ENCODE results near the gene PTPRT. TPM values are rescaled to one million over a fixed set of nuclear protein-coding genes. Genes with fewer than 3 reads are reported as not detected.

The PTPRT gene
- total RNA-seq, 2 experiments from 2014 or later: not detected

- Mint-ChIP-seq H3K27ac (no peak overlapping the region), H3K36me3 (ENCODE audit: low read depth) (no peaks in the 10 kb centered on the region), H3K4me1 (ENCODE audit: low read depth) (no peaks in the 10 kb centered on the region), H3K9me3 (peaks cover 2% of the 10 kb centered on the region), H3K4me3 (no peak overlapping the region), H3K27me3 (no peaks in the 10 kb centered on the region)
- POLR2A ChIA-PET: no interaction called here
- no peak for ATAC-seq
- intact Hi-C loops (cut with micrococcal nuclease): no loop called here
- DNase-seq: no peak
- TF ChIP-seq CTCF (IDR thresholded peaks at IDR 0.05): no peak
- CTCF ChIA-PET: no interaction called here
Measured at GRCh38 chr20:42391807-42392206, 797.9 kb downstream of the PTPRT start.

GRCh38 chr20:42380287-42380686, 809.4 kb downstream of the PTPRT start:
- no peak overlapping the region for H3K4me3 Mint-ChIP-seq
- H3K4me1 Mint-ChIP-seq (ENCODE audit: low read depth): no peaks in the 10 kb centered on the region
- ChIA-PET POLR2A (no interaction called here), CTCF (no interaction called here)
- ATAC-seq: no peak
- no peaks in the 10 kb centered on the region for H3K27me3 Mint-ChIP-seq
- no peak for TF ChIP-seq CTCF (IDR thresholded peaks at IDR 0.05)
- H3K36me3 Mint-ChIP-seq (ENCODE audit: low read depth): no peaks in the 10 kb centered on the region
- intact Hi-C loops (cut with micrococcal nuclease): no loop called here
- no peaks in the 10 kb centered on the region for H3K9me3 Mint-ChIP-seq
- H3K27ac Mint-ChIP-seq: no peak overlapping the region
- no peak for DNase-seq

GRCh38 chr20:42379385-42379784, 810.3 kb downstream of the PTPRT start:
- CTCF ChIA-PET: no interaction called here
- TF ChIP-seq CTCF (IDR thresholded peaks at IDR 0.05): no peak
- POLR2A ChIA-PET: interaction anchor here (0.5 kb wide), 1 partner anchor 10 kb away, joined by 3 read pairs; no protein-coding TSS in a partner anchor
- Mint-ChIP-seq H3K4me1 (ENCODE audit: low read depth) (no peaks in the 10 kb centered on the region), H3K27ac (no peak overlapping the region), H3K27me3 (no peaks in the 10 kb centered on the region), H3K36me3 (ENCODE audit: low read depth) (no peaks in the 10 kb centered on the region), H3K4me3 (no peak overlapping the region), H3K9me3 (no peaks in the 10 kb centered on the region)
- intact Hi-C loops (cut with micrococcal nuclease): no loop called here
- ATAC-seq (no peak), DNase-seq (no peak)

GRCh38 chr20:42378826-42379225, 810.9 kb downstream of the PTPRT start:
- Mint-ChIP-seq H3K9me3 (no peaks in the 10 kb centered on the region), H3K36me3 (ENCODE audit: low read depth) (no peaks in the 10 kb centered on the region), H3K4me1 (ENCODE audit: low read depth) (no peaks in the 10 kb centered on the region), H3K4me3 (no peak overlapping the region), H3K27me3 (no peaks in the 10 kb centered on the region), H3K27ac (no peak overlapping the region)
- DNase-seq (no peak), ATAC-seq (no peak)
- ChIA-PET CTCF (no interaction called here), POLR2A (no interaction called here)
- intact Hi-C loops (cut with micrococcal nuclease): no loop called here
- no peak for TF ChIP-seq CTCF (IDR thresholded peaks at IDR 0.05)

GRCh38 chr20:42376131-42376530, 813.6 kb downstream of the PTPRT start:
- H3K4me3 Mint-ChIP-seq: no peak overlapping the region
- ATAC-seq: no peak
- no peak for TF ChIP-seq CTCF (IDR thresholded peaks at IDR 0.05)
- no peak overlapping the region for H3K27ac Mint-ChIP-seq
- H3K4me1 Mint-ChIP-seq (ENCODE audit: low read depth): no peaks in the 10 kb centered on the region
- intact Hi-C loops (cut with micrococcal nuclease): no loop called here
- H3K27me3 Mint-ChIP-seq: no peaks in the 10 kb centered on the region
- no peaks in the 10 kb centered on the region for H3K36me3 Mint-ChIP-seq (ENCODE audit: low read depth)
- DNase-seq: no peak
- ChIA-PET CTCF (no interaction called here), POLR2A (interaction anchor here (0.7 kb wide), 1 partner anchor 9 kb away, joined by 3 read pairs; no protein-coding TSS in a partner anchor)
- H3K9me3 Mint-ChIP-seq: no peaks in the 10 kb centered on the region

All from activated CD8-positive, alpha-beta T cell treated with anti-CD3 and anti-CD28 coated beads for 36 hours (primary cell).